ENCODE measurements around the gene SPINT1.

SPINT1 gene

GRCh38 chr15:40807028-40807887 lies 36.6 kb upstream of the SPINT1 start, which contains the start of the genes DNAJC17 and ZFYVE19:
Gene DNAJC17 (minus strand): TSS chr15:40807473. CDS start chr15:40807446, 27 bp downstream.
Gene ZFYVE19 (plus strand): TSS chr15:40807089. CDS start chr15:40807590, 501 bp downstream.
- H3K36me3 ChIP-seq (ENCODE audit: insufficient read depth, low read length), result peaks cover 19% of the 10 kb centered on the region

GRCh38 chr15:40807888-40808461 lies 35.9 kb upstream of the SPINT1 start:
- H3K9me3 ChIP-seq (ENCODE audit: insufficient read depth, low read length, severe bottlenecking), result no peaks in the 10 kb centered on the region
- no peaks in the 10 kb centered on the region for H3K27me3 ChIP-seq (ENCODE audit: insufficient read depth, low read length, poor library complexity)
- H3K4me2 ChIP-seq (ENCODE audit: insufficient read depth, low read length), result peak overlapping the region; percentile 88
- H3K79me2 ChIP-seq (ENCODE audit: insufficient read depth, low read length), result peaks cover 41% of the 10 kb centered on the region
- peak overlapping the region; percentile 77 to 92 for H3K4me3 ChIP-seq (ENCODE audit: low read depth in 1 of 2, low read length in 2 of 2)
- H2AFZ ChIP-seq (ENCODE audit: low read depth, low read length), result peak overlapping the region; percentile 99
- TF ChIP-seq CTCF (IDR thresholded peaks at IDR 0.05; ENCODE audit: borderline replicate concordance, extremely low read depth, low read length, poor library complexity, severe bottlenecking), result no peak
- TF ChIP-seq EZH2 (IDR thresholded peaks at IDR 0.05; ENCODE audit: borderline replicate concordance, low read depth, low read length, severe bottlenecking), result no peak
- H4K20me1 ChIP-seq (ENCODE audit: insufficient read depth, low read length), result no peaks in the 10 kb centered on the region
- H3K9ac ChIP-seq (ENCODE audit: low read depth, low read length), result peak overlapping the region; percentile 87
- H3K27ac ChIP-seq (ENCODE audit: low read length), result peak overlapping the region; percentile 72
- H3K36me3 ChIP-seq (ENCODE audit: insufficient read depth, low read length), result peaks cover 25% of the 10 kb centered on the region
- peaks cover 25% of the 10 kb centered on the region for H3K4me1 ChIP-seq (ENCODE audit: insufficient read depth, low read length)
- DNase-seq, result no peak
- ATAC-seq (ENCODE audit: insufficient read depth, low read depth), result no peak

More at GRCh38 chr15:40807028-40807887, 36.6 kb upstream of the SPINT1 start, which contains the start of the genes DNAJC17 and ZFYVE19:
- no peaks in the 10 kb centered on the region for H3K9me3 ChIP-seq (ENCODE audit: insufficient read depth, low read length, severe bottlenecking)
- H3K27me3 ChIP-seq (ENCODE audit: insufficient read depth, low read length, poor library complexity), result no peaks in the 10 kb centered on the region
- TF ChIP-seq CTCF (IDR thresholded peaks at IDR 0.05; ENCODE audit: borderline replicate concordance, extremely low read depth, low read length, poor library complexity, severe bottlenecking) (peak; percentile 13), EZH2 (IDR thresholded peaks at IDR 0.05; ENCODE audit: borderline replicate concordance, low read depth, low read length, severe bottlenecking) (no peak)
- H3K9ac ChIP-seq (ENCODE audit: low read depth, low read length), result peak within 1 kb of the TSS; percentile 87
- ATAC-seq (ENCODE audit: insufficient read depth, low read depth) (peak; percentile 98), DNase-seq (peak; percentile 95)
- H3K4me2 ChIP-seq (ENCODE audit: insufficient read depth, low read length), result peak within 1 kb of the TSS; percentile 88
- H3K79me2 ChIP-seq (ENCODE audit: insufficient read depth, low read length), result peaks cover 47% of the 10 kb centered on the region
- peak within 1 kb of the TSS; percentile 99 for H2AFZ ChIP-seq (ENCODE audit: low read depth, low read length)
- no peaks in the 10 kb centered on the region for H4K20me1 ChIP-seq (ENCODE audit: insufficient read depth, low read length)
- H3K4me1 ChIP-seq (ENCODE audit: insufficient read depth, low read length), result peaks cover 25% of the 10 kb centered on the region
- peak within 1 kb of the TSS; percentile 97 for H3K27ac ChIP-seq (ENCODE audit: low read length)
- peak within 1 kb of the TSS; percentile 77 to 92 for H3K4me3 ChIP-seq (ENCODE audit: low read depth in 1 of 2, low read length in 2 of 2)

- no peak for DNase-seq
- TF ChIP-seq EZH2 (IDR thresholded peaks at IDR 0.05; ENCODE audit: borderline replicate concordance, low read depth, low read length, severe bottlenecking) (no peak), CTCF (IDR thresholded peaks at IDR 0.05; ENCODE audit: borderline replicate concordance, extremely low read depth, low read length, poor library complexity, severe bottlenecking) (no peak)
- Histone ChIP-seq H3K4me1 (ENCODE audit: insufficient read depth, low read length) (peaks cover 25% of the 10 kb centered on the region), H3K79me2 (ENCODE audit: insufficient read depth, low read length) (peaks cover 31% of the 10 kb centered on the region), H3K9me3 (ENCODE audit: insufficient read depth, low read length, severe bottlenecking) (no peaks in the 10 kb centered on the region), H3K27me3 (ENCODE audit: insufficient read depth, low read length, poor library complexity) (no peaks in the 10 kb centered on the region), H3K4me2 (ENCODE audit: insufficient read depth, low read length) (peak overlapping the region; percentile 88; the same call in 1 of the 2 replicates), H3K27ac (ENCODE audit: low read length) (no peak overlapping the region), H3K4me3 (ENCODE audit: low read depth in 1 of 2, low read length in 2 of 2) (peak overlapping the region in 1 of 2 experiments; percentile 92; a peak in 1 of 4 replicates), H2AFZ (ENCODE audit: low read depth, low read length) (no peak overlapping the region), H3K9ac (ENCODE audit: low read depth, low read length) (peak overlapping the region; percentile 87; the same call in 1 of the 2 replicates), H3K36me3 (ENCODE audit: insufficient read depth, low read length) (peaks cover 34% of the 10 kb centered on the region), H4K20me1 (ENCODE audit: insufficient read depth, low read length) (no peaks in the 10 kb centered on the region)
- ATAC-seq (ENCODE audit: insufficient read depth, low read depth), result no peak
These were observed 34.9 kb upstream of the SPINT1 start for GRCh38 chr15:40808861-40809450.

Measured in DND-41 (cell line).